GM20000 (cell line): Measurements from ENCODE around the gene ATF5.

ENCODE experiments used
- DNase-seq: peaks from one replicate; pipeline ENCODE4 v3.0.0; 2012; ENCODE audit warnings: low spot score
- TF ChIP-seq, protein P1 (sequence below): IDR thresholded peaks from 2 replicates; pipeline ENCODE4 v1.5.1; 2012; ENCODE audit warnings: mild to moderate bottlenecking, control low read depth; ENCODE audit errors: extremely low read depth, missing control alignments

The ATF5 gene

DNA sequence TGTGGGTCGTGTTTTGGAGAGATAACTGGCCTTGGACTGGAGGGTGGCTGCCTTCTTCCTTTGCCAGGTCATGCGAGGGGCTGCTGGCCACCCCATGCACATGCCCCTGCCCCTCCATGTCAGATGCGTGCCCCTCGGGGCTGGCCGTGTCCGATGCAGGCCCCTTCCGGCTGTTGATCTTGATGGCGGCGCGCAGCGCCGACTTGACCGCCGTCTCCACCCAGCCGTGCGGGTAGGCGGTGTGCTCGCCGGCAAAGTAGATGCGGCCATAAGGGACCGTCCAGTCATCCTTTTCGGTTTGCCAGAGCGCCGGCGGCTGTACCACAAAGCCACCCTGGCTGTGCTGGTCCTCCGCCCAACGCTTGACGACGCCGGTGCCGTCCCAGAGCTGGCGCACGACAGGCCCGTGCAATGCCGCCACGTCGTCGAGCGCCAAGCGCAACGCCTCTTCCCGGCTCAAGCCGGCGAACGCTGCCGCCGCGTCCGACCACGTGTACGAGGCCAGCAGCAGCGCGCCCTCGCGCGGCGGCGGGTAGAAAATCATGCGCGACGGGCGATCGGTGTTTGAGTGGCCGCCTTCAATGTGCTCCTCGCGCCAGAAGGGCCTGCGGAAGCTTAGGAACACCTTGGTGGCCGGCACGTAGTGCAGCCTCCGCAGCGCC, 39.2 kb upstream of the ATF5 start:
- DNase-seq, result peak; percentile 82
- TF ChIP-seq, protein P1, sequence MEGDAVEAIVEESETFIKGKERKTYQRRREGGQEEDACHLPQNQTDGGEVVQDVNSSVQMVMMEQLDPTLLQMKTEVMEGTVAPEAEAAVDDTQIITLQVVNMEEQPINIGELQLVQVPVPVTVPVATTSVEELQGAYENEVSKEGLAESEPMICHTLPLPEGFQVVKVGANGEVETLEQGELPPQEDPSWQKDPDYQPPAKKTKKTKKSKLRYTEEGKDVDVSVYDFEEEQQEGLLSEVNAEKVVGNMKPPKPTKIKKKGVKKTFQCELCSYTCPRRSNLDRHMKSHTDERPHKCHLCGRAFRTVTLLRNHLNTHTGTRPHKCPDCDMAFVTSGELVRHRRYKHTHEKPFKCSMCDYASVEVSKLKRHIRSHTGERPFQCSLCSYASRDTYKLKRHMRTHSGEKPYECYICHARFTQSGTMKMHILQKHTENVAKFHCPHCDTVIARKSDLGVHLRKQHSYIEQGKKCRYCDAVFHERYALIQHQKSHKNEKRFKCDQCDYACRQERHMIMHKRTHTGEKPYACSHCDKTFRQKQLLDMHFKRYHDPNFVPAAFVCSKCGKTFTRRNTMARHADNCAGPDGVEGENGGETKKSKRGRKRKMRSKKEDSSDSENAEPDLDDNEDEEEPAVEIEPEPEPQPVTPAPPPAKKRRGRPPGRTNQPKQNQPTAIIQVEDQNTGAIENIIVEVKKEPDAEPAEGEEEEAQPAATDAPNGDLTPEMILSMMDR, result peak; percentile 77

DNA sequence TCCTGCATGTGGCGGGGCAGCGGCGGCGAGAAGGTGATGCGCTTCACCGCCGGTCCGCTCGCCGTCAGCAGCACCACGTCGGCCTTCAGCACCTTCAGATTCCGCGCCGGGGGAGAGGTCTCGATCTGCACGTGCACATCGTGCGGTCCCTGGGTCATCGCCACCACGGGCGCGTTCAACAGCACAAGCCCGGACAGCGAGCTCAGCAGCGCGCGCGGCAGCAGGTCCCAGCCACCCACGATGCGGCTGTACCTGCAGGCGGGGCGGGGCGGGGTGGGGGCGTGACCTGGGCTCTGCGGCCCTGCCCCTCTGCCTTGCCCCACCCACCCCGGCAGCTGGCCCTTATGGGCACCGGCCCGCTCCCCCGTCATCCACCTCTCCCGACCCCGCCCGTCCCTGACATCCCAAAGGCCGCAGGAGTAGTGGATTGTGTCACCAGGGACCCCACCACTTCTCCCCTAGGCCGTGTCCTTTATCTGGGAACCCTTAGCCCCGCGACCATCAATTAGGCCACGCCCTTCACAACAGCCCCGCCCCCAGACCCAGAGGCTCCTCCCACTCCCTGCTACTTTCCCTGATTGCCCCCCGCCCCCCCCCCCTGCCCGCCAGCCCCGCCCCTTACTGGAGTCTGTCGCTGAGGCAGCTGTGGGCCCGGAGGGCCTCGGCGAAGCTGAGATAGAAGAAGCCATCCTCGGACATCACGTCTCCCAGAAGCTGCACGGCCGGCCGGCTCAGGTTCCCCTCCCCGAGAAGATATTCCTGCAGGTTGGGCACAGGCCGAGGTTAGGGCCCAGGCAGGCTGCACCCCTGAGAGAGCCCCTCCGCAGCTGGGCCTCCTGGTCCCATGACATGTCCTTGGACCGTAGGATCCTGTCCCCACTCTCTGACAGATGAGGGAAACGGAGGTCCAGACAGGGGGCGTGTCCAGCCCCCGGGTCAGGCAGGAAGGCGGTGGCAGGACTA, 38.4 kb upstream of the ATF5 start:
- TF ChIP-seq, protein P1, result no peak
- DNase-seq, result peak; percentile 91

DNA sequence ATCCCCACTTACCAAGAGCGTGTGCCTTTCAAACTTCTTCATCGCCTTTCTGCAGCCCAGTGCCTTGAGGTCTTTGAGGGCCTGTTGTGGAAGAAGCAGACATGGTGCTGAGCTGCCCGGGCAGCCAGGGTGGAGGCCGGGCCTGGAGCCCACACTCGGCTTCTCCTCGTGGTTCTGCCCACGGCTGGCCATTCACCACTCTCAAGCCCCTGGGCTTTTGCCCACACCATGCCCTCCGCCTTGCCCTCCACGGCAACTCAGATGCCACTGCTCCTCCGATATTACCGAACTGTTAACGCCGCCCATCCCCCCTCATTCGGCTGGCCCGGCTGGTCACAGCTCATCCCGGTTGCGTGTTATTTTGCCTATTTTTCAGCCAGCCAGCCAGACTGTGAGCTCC, 37.6 kb upstream of the ATF5 start:
- TF ChIP-seq, protein P1, result no peak
- DNase-seq, result no peak

DNA sequence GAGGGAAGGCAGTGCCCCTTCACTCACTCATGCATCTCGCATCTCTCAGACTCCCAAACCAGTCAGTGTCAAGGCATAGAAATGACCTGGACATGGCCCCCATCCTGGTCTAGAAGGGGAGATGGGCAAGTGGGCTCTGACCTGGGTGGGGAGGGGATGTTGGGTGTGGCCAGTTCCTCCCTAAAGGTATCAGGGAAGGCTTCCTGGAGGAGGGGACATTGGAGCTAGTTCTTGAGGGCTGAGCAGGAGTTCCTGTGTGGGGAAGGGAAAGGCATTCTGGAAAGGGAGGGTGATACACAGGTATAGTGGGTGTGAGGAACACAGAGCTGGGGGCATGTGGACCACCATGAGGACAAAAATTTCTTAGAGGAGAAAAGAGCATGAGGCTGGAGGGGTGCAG, 36.3 kb upstream of the ATF5 start:
- TF ChIP-seq, protein P1, result no peak
- no peak for DNase-seq

DNA sequence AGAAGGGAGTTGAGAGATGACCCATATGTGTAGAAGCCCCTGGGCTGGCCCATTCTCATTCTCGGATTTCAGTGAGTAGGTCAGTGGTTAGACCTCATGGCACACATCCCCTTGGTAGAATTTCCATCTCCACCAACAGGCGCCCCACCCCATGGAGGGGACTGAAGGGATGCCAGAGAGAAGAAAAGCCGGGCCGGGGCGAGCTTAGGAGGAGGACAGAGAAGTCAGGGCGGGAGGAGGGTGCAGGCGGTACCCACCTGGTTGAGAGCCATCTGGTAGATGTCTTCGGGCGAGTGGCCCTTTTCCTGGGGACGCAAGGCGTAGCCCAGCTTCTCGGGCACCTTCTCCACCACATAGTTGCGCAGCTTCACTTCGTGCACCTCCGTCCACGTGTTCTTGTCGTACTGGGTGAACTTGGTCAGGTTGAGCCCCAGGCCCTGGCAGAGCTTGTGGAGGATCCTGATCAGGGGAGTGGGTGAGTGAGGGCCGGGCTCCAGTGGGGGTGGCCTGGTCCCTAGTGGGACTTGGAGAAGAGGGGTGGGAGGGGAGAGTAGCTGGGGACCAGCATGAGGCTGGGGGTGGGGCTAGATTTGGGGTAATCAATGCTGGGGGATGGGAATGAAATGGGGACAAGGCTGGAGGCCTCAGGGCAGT, 34.9 kb upstream of the ATF5 start:
- TF ChIP-seq, protein P1, result no peak
- no peak for DNase-seq

DNA sequence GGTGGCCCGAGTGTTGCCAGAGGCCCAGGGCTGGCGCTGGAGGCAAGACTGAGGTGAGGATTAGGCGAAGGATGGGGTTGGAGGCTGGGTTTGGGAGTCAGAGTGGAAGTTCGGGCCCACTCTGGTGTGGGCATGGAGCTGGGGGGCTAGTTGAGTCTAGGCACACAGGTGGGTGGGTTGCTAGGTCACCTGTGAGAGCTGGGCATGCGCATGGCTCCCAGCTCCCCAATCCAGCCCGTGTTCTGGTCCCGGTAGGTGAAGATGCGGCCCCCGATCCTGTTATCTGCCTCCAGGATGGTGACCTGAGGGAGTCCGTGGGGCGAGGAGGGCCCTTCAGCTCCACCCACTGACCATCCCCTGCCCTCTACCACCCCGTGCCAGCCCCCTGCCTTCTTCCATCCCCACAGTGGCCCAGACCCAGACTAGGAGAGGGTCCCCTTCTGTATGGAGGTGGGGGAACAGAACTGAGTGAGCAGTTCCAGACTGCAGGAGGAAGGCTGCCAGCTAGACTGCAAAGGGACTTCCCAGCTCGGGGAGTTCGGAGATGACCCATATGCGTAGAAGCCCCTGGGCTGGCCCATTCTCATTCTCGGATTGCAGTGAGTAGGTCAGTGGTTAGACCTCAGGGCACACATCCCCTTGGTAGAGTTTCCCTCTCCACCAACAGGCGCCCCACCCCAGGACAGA, 34.0 kb upstream of the ATF5 start:
- peak; percentile 61 for DNase-seq
- TF ChIP-seq, protein P1, result no peak
